HG03060 (cell line): Measurements from ENCODE around the gene ZNF12.

Source experiments
- ATAC-seq: cut with Tn5 transposase; IDR thresholded peaks from one replicate; pipeline ENCODE4 v1.9.1; 2021; ENCODE audit warnings: low read depth, moderate number of reproducible peaks; ENCODE audit not compliant: unreplicated experiment

The ZNF12 gene

GRCh38 chr7:6648066-6648814, 58.5 kb downstream of the ZNF12 start:
- ATAC-seq, result no peak

DNA sequence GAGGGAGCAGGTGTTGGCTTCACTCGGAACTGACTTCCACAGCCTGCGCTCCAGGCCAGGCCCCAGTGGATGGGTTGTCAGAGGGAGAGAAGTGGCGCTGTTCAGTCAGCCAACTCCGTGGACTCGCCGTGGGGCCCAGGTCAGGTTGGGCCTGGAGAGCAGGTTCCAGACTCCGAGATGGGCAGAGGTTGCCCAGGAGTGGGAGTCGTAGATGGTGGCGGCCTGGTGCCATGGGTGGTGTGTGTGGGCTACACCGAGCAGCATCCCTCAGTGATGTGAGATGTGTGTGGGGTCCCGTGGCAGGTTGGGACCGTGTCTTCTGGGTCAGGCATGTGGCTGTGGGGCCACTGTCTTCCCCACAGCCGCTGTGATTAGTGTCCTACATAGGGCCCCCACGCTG, 59.2 kb downstream of the ZNF12 start:
- ATAC-seq, result no peak

GRCh38 chr7:6647080-6647479, 59.7 kb downstream of the ZNF12 start:
- no peak for ATAC-seq

DNA sequence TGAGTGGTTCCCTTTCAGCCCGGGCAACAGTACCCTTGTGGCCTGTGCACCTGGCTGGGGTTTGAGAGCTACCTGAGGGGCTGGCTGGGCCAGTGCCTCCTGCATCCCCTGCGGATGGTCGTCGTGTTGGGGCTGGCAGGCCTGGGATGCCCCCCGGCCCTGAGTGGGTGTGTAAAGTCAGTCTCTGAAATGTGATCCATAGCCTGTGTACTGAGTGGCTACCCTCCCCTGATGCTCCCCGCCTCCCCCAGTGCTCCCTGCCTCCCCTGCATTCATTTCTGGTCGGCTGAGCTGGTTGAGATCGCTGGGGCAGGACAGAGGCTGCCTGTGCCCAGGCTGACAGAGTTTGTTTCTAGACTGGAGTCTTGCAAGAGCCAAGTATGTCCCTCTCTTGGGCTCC, 60.3 kb downstream of the ZNF12 start:
- ATAC-seq, result no peak

GRCh38 chr7:6644728-6645127, 62.0 kb downstream of the ZNF12 start:
- no peak for ATAC-seq

GRCh38 chr7:6643915-6644625, 62.7 kb downstream of the ZNF12 start:
- no peak for ATAC-seq

- ATAC-seq, result no peak
These were observed 63.7 kb downstream of the ZNF12 start for GRCh38 chr7:6642861-6643640.

DNA sequence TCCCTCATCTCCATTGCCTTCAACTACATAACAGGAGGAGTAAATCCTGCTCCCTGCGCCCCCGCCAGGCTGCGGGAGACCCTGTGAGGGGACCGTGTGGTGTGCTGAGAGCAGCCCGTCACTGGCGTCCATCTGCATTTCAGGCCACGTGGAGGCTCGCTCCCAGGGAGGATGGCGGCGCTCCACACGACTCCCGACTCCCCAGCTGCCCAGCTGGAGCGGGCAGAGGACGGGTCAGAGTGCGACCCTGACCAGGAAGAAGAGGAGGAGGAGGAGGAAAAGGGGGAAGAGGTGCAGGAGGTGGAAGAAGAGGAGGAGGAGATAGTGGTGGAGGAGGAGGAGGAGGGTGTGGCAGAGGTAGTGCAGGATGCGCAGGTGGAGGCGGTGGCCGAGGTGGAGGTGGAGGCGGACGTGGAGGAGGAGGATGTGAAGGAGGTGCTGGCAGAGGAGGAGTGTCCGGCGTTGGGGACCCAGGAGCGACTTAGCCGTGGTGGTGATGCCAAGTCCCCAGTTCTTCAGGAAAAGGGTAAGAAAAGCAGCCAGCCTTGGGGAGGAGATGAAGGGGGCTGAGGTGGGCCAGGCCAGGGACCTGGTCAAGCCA, 64.4 kb downstream of the ZNF12 start:
- no peak for ATAC-seq

DNA sequence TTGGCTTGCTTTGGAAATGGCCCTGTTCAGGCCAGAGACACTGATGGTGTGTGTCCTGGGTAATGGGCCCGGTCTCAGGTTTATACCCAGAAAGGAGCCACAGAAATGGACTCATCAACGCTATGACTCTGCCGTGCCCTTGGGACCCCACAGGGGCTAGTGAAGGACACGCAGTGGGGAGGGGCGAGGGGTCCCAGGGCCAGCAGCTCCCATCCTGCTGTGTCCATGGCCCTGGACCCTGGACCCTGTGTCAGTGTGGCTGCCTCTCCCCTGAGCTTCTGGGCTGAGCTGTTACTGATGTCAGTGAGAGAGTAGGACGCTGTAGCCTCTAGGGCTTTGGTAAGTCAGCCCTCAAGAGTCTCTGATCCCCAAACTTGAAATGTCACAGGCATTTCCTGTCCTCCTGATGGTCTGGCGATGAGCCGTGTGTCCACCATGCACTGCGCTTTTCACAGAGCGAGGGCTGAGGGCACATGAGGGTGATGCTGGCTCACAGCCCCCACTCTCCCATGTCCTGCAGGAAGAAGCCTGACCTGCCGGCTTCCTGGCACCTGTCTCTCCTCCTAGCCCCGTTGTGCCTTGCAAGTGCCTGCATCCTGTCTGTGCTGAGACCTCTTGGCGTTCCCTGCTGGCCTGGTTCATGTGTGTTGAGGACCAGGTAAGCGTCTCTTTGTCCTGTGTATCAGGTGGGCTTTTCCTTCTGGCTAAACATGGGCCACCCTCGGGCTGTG, 65.3 kb downstream of the ZNF12 start:
- ATAC-seq, result no peak

DNA sequence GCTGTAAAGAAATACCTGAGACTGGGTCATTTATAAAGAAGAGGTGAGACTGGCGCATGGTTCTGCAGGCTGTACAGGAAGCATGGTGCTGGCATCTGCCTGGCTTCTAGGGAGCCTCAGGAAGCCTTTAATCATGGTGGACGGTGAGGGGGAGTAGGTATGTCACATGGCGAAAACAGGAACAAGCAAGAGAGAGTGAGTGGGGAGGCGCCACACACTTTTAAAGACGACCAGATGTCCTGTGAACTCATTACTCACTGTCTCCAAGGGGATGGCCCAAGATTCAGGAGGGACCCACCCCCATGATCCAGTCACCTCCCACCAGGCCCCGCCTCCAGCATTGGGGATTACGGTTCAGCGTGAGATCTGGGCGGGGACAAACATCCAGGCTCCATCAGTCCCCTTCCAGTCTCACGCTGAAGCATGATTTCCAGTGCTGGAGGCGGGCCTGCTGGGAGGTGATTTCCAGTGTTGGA, 66.5 kb downstream of the ZNF12 start:
- ATAC-seq, result no peak

DNA sequence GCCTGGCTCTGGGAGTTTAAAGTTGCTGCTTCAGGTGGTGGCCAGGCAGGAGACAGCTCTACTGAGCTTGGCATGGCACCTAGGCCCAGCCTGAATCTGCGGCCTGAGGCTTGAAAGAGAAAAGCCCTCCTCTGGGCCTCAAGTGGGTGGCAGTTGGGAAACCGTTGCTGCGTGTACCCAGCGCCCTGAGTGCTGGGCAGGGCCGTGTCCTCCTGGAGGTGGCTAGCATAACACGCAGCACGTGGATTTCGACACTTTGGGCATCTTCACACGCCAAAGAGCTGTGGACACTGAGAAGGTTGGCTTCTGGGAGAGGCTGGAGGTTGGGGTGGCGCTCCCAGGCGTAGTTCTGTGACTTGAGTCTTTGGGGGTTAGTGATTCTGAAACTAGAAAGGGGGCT, 67.1 kb downstream of the ZNF12 start:
- no peak for ATAC-seq

DNA sequence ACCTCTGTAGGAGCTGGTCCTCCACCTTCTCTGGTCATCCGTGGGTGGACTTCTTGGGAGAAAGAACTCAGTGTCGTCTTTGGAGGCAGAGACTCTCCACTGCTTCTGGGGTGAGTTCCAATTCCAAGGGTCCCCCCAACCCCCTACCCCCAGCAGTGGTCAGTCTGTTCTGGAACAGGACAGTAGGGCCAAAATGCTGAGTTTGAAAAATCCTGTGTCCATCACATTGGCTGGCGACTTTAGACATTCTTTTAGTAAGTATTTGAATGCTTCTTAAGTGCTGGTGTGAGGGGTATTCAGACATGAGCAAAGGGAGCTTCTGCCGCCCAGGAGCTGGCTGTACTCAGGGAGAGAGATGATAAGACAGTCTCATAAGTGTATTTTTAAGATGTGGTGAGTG, 67.7 kb downstream of the ZNF12 start:
- ATAC-seq, result no peak
